AG10803 (cell line): ENCODE measurements around the gene UIMC1.
"Not testable (repeated sequence)": the region's sequence is repeated elsewhere in the genome, so short reads cannot be mapped to it uniquely, and the experiment has no call there.

Experiments
- DNase-seq: peaks from one replicate; pipeline ENCODE4 v3.0.0; 2010; ENCODE audit warnings: low read depth
- H3K4me3 ChIP-seq: 2 replicates; pipeline ENCODE4 v1.5.1; 2011; ENCODE audit warnings: mild to moderate bottlenecking, low read length, control low read depth
- TF ChIP-seq, protein P1 (sequence below): conservative IDR thresholded peaks from 2 replicates; pipeline ENCODE4 v1.5.1; 2011; ENCODE audit warnings: mild to moderate bottlenecking, low read length, control low read depth, inconsistent platforms

Gene UIMC1

GRCh38 chr5:176995896-176996767, 10.4 kb downstream of the UIMC1 start:
- peak; percentile 88 for DNase-seq
- H3K4me3 ChIP-seq: no peak overlapping the region
- TF ChIP-seq, protein P1, sequence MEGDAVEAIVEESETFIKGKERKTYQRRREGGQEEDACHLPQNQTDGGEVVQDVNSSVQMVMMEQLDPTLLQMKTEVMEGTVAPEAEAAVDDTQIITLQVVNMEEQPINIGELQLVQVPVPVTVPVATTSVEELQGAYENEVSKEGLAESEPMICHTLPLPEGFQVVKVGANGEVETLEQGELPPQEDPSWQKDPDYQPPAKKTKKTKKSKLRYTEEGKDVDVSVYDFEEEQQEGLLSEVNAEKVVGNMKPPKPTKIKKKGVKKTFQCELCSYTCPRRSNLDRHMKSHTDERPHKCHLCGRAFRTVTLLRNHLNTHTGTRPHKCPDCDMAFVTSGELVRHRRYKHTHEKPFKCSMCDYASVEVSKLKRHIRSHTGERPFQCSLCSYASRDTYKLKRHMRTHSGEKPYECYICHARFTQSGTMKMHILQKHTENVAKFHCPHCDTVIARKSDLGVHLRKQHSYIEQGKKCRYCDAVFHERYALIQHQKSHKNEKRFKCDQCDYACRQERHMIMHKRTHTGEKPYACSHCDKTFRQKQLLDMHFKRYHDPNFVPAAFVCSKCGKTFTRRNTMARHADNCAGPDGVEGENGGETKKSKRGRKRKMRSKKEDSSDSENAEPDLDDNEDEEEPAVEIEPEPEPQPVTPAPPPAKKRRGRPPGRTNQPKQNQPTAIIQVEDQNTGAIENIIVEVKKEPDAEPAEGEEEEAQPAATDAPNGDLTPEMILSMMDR: no peak

DNA sequence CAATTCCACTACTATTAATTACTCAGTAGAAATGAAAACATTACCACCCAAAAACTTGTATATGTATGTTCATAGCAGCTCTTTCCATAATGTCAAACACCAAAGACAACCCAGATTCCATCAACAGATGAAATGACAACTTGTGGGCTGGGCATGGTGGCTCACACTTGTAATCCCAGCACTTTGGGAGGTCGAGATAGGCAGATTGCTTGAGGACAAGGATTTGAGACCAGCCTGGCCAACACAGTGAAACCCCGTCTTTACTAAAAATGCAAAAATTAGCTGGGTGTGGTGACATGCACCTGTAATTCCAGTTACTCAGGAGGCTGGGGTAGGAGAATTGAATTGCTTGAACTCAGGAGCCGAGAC, 11.5 kb downstream of the UIMC1 start:
- H3K4me3 ChIP-seq: no peak overlapping the region
- no peak for DNase-seq

DNA sequence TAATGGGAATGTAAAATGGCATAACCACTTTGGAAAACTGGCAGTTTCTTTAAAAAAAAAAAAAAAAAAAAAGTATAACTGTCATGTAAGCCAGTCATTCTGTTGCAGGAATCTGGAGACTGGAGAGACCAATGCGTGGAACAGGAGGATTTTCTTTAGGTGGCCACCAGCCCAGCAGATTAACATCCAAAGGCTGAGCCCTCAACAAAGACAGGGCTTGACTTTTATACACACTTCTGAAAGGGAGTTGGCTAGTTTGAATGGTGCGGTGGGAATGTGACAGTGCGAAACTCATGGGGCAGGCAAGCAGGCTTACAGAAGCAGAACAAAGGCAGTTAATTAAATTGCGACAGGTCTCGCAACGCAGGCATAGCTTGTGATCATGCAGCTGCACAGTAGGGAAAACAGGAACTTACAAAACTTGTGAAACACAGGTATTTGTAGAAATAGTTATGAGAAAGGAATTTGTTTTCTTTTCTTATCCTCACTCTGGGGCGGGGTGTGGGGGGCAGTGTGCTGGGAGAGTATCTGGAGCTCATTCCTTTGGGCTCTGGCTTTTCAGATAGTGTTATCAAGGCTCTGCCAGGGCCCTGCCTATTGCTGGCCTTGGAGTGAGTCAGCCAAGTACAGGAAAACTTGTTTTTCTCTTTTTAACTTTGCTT, 12.0 kb downstream of the UIMC1 start:
- DNase-seq: peak; percentile 57
- TF ChIP-seq, protein P1: no peak
- H3K4me3 ChIP-seq: no peak overlapping the region

More for the DNA sequence above, 11.5 kb downstream of the UIMC1 start:
- TF ChIP-seq, protein P1: no peak

DNA sequence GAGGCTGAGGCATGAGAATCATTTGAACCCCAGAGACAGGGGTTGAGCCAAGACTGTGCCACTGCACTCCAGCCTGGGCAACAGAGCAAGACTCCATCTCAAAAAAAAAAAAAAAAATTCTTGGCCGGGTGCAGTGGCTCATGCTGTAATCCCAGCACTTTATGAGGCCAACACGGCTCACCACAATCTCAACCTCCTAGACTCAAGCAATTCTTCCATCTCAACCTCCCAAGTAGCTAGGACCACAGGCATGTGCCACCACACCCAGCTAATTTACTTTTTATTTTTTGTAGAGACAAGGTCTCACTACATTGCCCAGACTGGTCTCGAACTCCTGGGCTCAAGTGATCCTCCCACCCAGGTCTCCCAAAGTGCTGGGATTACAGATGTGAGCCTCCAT, 13.5 kb downstream of the UIMC1 start:
- peak; percentile 46 for DNase-seq
- H3K4me3 ChIP-seq: not testable (repeated sequence)

GRCh38 chr5:176987583-176987982, 19.0 kb downstream of the UIMC1 start:
- DNase-seq: no peak
- TF ChIP-seq, protein P1: no peak
- no peak overlapping the region for H3K4me3 ChIP-seq

DNA sequence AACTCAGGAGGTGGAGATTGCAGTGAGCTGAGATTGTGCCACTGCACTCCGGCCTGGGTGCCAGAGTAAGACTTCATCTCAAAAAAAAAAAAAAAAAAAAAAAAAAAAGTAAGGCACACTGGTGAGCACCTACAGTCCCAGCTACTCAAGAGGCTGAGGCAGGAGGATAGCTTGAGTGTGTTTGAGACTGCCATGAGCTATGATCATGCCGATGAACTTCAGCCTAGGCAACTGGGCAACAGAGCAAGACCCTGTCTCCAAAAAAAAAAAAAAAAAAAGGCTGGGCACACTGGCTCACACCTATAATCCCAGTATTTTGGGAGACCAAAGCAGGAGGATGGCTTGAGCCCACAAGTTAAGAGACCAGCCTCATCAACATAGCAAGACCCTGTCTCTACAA, 20.3 kb downstream of the UIMC1 start:
- DNase-seq: no peak
- TF ChIP-seq, protein P1: no peak
- H3K4me3 ChIP-seq: no peak overlapping the region

- TF ChIP-seq, protein P1: no peak
- DNase-seq: no peak
- H3K4me3 ChIP-seq: no peak overlapping the region
Measured at GRCh38 chr5:176985516-176985915, 21.1 kb downstream of the UIMC1 start.

DNA sequence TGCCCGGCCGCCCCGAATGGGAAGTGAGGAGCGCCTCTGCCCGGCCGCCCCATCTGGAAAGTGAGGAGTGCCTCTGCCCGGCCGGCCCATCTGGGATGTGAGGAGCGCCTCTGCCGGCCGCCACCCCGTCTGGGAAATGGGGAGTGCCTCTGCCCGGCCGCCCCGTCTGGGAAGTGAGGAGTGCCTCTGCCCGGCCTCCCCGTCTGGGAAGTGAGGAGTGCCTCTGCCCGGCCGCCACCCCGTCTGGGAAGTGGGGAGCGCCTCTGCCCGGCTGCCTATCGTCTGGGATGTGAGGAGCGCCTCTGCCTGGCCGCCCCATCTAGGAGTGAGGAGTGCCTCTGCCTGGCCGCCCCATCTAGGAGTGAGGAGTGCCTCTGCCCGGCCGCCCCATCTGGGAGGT, 22.4 kb downstream of the UIMC1 start:
- not testable (repeated sequence) for H3K4me3 ChIP-seq, DNase-seq

- H3K4me3 ChIP-seq: not testable (repeated sequence)
Measured at GRCh38 chr5:176983593-176983992, 23.0 kb downstream of the UIMC1 start.

DNA sequence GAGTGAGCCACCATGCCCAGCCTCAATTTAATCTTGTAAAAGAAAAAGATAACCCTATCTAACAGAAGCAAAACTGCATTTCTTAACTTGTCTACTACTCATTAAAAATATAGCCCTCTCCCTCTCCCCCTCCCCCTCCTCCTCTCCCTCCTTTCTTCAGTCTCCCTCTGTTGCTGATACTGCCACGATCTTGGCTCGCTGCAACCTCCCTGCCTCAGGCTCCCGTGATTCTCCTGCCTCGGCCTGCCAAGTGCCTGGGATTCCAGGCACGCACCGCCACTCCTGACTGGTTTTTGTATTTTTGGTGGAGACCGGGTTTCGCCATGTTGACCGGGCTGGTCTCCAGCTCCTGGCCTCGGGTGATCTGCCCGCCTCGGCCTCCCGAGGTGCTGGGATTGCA, 23.5 kb downstream of the UIMC1 start:
- not testable (repeated sequence) for H3K4me3 ChIP-seq, DNase-seq

More at GRCh38 chr5:176983593-176983992, 23.0 kb downstream of the UIMC1 start:
- DNase-seq: not testable (repeated sequence)
